HL-60/S4 treated with retinoic acid at 250 ng/mL for 4 days and 3 days (cell line): ENCODE results near the gene MYH7.
"Not testable (repeated sequence)": the region's sequence is repeated elsewhere in the genome, so short reads cannot be mapped to it uniquely, and the experiment has no call there.

Source experiments
- in situ Hi-C: fragments of 300-500 bp; cut with MboI; formaldehyde crosslinking; loops from 2 replicates; pipeline ENCODE4 v1.7.0; 2022; ENCODE audit warnings: low sequenced_read_pairs

MYH7 gene

DNA sequence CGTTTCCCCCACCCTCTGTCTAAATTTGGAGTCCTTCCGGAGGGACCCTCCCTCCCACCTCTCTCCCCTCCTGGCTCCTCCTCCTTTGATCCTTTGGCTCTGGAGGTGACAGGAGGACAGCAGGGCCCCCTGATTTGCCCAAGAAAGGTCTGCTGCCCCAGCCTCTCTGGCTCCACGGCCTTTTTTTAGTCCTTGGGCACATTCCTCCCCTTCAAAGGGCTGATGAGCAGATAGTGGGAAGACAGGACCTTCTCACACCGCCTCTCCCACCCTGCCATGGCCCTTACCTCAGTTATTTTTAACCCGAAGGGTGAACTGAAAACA is 27.2 kb downstream of the MYH7 start:
- in situ Hi-C loops, result no loop called here

DNA sequence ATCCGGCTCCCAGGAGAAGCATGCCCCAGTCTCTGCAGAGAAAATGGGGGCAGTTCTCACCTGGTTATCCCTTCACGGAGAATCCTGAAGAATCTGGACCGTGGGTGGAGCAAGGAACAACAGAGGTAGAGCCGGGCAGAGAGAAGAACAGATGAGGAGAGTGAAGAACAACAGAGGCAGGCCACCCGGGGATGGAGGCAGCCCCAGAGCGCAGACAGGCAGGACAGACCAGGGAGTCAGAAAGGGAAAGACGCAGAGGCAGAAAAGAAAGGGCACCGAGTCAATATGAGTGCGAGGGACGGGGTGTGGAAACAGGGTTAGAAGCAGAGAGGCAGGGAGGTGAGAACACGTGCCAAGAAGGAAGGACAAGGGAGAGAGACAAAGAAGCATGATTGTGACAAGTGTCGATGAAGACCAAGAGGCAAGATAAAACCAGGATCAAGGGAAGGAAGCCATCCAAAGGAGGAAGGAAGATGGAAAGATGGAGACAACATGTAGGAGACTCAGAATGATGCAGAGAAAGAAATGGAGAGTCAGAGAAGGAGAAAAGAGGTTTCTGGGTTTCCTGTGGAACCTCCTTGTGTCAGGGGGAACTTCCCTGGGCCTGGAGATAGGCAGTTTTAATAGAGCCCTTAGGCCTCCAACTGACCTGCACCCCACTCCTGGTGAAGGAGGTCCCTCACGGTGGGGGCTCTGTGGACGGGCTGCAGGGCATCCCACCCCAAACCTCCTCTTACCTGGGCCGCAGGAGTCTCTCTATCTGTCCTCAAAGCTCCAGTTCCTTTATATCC is 27.7 kb downstream of the MYH7 start, which contains the start of gene MYH6:
Gene MYH6 (minus strand): TSS at position 758 of the 791 bp plus-strand sequence. CDS start 1,050 bp downstream, outside the sequence.
- in situ Hi-C loops, result no loop called here

DNA sequence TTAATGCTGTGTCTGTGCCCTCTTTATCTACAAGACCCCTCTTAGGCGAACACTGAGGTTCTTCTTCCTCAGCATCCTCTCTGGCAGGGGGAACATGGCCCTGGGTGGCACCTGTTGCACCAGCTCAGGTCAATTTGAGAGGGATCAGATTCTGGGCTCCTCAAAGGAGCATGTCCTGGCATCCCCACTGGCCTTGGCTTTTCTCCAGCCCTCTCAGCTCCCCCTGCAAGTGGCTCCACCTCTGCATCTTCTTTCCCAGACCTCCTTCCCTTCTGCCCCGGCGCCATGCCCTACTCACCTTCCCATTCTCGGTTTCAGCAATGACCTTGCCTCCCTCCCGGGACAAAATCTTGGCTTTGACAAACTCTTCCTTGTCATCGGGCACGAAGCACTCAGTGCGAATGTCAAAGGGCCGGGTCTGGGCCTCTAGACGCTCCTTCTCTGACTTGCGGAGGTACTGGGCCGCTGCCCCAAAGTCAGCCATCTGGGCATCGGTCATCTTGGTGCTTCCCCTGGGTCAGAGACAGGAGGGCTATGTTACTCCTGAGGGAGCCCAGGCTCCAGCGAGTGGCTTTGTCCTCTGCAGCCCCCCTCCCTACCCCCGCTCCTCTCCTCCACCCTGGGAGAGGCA is 28.6 kb downstream of the MYH7 start:
- in situ Hi-C loops, result no loop called here

DNA sequence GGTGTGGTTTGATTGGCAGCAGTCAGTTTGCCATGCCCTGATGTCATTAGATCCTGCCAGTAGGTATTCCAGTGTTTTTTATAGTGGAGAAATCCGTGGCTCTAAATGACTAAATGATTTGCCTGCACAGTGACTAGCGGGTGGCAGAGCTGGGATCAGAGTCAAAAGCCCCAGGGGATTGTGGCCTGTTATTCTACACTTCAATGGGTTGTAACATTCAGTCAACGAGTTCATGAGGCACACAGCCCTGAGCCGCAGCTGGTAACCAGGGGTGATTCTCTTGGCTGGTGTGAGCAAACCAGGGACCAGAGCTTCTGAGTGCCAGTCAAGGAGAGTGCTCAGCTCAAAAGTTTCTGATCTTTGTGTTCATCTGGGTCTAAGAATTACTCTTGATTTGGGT is 29.2 kb downstream of the MYH7 start:
- in situ Hi-C loops, result no loop called here

DNA sequence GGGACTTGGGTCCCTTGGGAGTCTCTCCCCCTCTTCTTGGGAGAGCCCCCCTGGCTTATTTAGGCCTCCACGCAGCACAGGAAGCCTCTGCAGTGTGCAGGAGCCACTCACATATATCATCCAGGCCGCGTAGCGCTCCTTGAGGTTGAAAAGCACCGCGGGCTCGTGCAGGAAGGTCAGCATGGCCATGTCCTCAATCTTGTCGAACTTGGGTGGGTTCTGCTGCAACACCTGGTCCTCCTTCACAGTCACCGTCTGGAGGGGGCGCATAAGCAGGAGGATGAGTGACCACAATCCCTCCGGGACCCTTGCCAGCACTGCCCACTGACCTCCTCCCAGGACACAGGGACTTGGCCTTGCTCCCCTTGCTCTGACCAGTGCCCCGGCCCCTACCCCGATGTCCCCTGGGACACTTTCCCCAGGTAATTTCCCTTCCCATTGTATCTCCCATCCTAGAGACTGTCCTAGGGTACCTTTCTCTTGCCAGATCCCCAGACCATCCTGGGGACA is 29.9 kb downstream of the MYH7 start:
- in situ Hi-C loops, result no loop called here

DNA sequence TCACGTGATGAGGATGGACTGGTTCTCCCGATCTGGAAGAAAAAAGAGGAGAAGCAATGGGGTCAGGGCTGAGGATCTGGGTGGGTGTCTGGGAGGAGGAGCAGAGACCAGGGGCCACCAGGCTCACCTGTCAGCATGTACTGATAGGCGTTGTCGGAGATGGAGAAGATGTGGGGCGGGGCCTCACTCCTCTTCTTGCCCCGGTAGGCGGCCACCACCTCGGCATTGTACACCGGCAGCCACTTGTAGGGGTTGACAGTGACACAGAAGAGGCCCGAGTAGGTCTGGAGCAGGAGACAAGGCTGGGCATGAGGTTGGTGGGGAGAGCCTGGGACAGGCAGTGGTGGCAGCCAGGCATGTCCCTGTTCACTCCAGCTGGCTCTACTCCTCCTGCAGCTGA is 30.4 kb downstream of the MYH7 start:
- in situ Hi-C loops, result no loop called here

DNA sequence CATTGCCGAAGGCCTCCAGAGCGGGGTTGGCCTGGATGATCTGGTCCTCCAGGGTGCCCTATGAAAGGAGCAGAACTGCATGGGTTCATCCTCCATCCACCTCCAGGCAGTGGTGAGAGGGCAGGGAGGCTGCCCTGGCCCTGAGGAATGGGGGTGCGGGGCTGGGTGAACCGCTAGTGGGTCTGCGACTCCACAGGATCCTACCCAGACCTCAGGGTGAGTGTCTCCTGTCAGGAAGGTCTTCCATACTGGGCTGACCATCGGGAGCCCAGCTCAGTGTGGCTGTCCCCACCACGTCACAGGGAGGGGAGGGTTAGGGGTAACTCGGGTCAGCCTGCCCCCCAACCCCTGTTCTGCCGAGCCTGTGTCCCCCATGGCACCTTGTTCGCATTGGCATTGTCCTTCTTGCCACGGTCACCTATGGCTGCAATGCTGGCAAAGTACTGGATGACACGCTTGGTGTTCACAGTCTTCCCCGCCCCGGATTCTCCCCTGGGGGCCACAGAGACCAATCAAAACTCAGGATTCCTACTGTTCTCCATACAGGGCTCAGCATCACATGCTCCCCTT is 31.0 kb downstream of the MYH7 start:
- in situ Hi-C loops, result no loop called here

DNA sequence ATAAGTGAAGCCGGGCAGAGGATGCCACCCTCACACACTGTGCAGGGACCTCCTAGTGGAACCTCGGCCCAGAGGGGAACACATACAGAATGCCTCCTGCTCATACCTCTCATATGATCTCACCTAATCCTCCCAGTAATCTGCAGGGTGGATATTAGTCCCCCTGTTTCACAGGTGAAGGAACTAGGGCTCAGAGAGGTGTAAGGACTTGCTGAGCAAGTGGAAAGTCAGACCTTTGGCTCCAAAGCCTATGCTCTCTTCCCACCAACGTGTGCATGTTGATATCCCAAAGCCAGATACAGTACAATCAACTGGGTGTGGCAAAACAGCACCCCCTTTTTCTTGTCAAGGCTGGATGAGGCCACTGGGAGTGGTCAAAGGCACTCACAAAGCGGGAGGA is 31.6 kb downstream of the MYH7 start:
- in situ Hi-C loops, result no loop called here

DNA sequence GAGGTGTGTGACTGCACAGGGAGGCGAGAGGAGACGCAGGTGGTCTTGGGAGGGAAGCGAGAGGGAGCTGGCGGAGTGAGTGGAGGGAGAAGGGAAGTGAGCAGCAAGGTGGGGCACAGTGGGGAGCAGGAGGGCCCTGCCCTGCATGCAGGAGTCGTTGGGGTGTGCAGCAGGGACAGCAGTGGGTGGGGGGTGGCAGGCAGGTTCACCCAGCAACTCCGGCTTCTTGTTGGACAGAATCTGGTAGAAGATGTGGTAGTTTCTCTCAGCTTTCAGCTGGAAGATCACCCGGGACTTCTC is 32.4 kb downstream of the MYH7 start:
- in situ Hi-C loops, result no loop called here

DNA sequence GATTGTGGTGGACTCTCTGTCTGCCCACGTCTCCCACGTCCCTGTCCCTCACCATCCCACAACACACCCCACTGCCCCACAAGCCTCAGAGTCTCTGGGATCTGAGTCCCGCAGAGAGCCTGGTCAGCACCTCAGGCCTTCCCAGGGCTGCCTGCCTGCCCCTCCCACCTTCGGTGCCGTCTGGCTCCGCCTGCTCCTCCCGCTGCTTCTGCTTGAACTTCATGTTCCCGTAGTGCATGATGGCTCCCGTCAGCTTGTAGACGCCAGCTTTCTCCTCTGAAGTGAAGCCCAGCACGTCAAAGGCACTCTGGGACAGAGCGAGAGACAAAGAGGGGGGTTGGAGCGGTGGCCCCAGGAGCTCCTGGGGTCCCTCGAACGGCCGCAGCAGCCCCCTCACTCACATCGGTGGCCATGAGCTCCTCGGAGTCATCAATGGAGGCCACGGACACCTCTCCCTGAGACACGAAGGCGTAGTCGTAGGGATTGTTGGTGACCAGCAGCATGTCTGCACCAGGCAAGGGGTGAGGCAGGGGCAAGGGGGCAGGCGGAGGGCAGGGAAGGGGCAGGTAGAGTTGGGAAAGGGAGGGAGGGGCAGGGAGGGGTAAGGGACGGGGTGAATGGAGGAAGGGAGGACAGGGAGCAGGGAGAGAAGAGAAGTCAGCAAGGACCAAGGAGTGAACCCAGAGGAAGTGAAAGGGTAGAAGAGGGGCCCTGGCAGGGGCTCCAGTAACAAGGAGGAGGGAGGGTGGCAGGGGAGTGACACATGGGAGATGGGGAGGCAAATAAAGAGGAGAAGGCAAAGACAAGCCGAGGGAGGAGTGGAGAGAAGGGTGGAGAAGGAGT is 32.9 kb downstream of the MYH7 start:
- in situ Hi-C loops, result no loop called here

DNA sequence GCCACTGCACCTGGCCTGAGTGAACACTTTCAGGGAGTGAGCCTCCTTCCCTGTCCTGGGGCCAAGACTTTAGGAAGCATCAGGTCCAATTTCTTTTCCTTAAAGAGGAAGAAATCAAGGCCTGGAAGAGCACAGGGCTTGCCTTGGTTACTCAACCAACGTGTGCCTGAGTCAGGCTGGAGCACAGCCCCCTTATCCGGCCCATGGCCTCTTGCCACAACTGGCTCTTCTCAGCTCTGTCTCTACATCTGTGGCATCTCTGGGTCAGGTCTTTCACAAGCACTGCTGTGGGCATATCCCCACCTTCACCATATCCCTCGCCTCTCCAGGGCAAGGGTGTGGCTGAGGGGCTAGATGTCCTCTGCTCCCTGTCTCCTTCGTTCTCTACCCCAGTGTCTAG is 34.2 kb downstream of the MYH7 start:
- in situ Hi-C loops, result no loop called here

DNA sequence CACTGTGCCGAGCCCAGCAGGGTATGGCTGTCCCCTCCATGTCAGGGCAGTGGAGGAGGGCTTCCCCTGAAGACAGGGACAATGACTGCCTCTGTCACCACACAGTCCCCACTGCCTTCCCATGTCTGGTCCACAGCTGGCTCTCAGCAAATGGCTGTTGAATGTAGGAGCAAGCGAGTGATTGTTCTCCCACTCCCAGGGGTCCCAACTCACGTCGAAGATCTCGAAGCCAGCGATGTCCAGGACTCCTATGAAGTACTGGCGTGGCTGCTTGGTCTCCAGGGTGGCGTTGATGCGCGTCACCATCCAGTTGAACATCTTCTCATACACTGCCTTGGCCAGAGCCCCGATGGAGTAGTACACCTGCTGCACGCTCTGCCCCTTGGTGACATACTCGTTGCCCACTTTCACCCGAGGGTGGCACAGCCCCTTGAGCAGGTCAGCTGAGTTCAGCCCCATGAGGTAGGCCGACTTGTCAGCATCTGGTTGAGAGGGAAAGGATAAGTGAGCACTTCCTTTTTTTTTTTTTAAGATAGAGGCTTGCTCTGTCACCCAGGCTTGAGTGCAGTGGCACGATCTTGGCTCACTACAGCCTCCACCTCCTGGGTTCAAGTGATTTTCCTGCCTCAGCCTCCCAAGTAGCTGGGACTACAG is 34.8 kb downstream of the MYH7 start:
- in situ Hi-C loops, result not testable (repeated sequence)

DNA sequence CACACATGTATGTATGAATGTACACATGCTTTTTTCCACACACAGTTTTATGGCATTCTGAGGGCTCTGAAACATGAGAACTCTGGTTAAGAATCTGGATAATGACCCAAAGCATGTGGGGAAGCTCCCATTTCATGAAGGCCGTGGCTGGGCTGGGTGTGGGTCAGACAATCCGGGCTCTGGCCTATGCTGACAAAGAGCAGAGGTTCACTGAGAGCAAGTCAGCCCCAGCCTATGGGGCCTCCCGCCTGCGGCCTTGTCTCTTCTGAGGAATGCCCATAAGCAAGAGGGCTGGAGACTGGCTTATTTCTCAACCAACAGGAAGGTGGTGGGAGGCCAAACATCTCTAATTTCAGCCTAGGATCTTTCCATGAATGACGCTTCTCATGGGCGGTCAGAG is 35.9 kb downstream of the MYH7 start:
- in situ Hi-C loops, result no loop called here

DNA sequence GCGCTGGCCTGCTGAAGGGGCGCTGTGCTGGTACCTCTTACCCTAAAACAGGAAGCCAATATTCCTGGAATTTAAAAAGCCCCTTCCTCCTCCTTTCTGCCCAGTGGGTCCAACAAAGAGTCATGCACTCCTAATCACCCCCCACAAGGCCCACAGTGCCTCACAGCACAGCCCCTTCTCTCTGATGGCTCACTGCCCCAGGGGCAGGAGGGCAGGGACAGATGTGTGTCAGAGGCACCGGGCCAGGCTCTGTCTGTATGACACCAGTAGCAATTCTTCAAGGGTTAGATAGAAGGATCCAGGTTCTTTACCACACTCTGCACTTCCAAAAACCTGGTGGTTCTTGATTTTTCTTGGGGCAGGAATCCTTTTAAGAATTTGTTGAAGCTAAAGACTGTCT is 36.3 kb downstream of the MYH7 start:
- in situ Hi-C loops, result no loop called here

DNA sequence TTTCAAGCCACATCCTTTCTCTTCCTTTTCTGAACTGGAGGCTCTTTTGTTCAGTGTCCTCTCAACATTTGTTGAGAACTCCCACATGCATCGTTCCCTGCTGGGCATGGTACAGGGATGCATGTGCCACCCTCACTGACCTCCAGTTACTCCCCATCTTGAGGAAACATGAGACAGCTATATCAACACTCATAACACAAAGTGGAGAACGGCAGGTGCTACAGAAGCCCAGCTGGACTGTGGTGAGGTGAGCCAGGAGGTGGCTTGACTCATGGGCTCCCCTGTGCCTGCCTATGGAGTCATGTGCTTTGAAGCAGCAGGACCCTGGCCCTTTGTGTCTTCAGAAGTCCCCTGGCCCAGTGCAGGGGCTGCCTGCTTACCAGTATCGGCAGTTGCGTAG is 37.1 kb downstream of the MYH7 start:
- in situ Hi-C loops, result no loop called here

DNA sequence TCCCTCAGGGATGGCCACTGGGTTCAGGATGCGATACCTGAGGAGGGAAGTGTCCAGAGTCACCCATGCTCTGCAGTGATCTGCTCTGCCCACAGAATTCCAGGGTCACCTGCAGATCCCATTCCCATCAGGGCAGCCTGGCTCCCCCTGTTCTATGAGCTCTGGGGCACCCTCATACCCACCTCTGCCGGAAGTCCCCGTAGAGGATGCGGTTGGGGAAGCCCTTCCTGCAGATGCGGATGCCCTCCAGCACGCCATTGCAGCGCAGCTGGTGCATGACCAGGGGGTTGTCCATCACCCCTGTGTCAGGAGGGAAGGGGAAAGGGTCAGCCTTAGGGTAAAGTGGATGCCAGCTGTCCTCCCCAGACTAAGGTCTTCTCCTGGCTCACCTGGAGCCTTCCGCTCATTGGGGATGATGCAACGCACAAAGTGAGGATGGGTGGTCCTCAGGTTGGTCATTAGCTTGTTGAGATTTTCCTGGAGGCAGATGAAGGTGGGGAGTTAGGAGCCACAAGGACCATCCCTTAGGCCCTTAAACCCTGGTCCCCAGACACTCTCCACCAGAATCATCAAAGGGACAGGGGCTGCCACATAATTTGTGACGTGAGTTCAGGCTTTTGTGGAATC is 38.6 kb downstream of the MYH7 start:
- in situ Hi-C loops, result no loop called here

DNA sequence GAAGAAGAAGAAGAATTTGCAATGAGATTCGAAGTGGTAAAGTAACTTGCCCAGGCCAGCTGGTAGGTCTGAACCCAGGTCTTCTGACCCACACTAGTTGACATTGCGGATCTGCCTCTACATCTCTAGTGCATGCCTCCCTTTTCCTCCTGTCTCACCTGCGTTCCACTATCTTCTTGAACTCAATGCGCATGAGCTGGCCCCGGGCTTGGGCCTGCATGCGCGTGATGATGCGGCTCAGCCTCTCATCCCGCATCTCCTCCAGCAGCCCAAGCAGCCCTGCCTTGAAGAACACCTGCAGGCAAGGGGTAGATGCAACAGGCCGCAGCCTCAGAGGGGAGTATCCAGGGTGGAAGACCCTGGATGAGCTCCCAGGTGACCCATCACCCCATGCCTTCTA is 39.3 kb downstream of the MYH7 start:
- in situ Hi-C loops, result no loop called here

DNA sequence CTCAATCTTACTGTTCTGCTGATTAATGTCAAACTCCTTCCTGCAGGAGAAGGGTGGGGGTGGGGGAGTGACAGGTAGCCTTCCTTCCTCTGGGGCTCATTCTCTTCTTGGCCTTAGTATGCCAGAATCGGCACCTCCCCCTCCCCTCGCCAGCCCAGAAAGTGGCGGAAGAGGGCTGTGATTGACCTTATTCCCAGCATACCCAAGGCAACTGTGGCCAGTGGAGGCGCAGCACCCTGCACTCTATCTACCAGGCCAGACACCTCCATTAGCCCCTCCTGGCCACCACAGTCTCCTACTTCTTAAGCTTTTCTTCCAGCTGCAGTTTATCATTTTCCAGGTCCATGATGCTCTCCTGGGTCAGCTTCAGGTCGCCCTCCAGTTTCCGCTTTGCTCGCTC is 42.8 kb downstream of the MYH7 start:
- in situ Hi-C loops, result no loop called here

DNA sequence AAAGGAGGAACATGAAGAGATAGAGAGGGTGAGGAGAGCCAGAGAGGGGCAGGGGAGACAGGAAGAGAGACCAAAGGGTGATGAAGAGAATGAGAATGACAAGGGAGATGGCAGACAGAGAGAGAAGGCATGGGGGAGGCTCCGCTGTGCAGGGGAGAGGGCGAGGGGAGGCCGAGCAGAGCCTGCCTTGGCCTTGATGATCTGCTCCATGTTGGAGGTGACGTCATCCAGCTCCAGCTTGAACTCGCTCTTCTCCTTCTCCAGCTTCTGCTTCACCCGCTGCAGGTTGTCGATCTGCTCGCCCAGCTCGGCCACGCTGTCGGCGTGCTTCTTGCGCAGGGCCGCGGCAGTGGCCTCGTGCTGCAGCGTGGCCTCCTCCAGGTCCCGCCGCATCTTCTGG is 45.6 kb downstream of the MYH7 start:
- in situ Hi-C loops, result not testable (repeated sequence)

DNA sequence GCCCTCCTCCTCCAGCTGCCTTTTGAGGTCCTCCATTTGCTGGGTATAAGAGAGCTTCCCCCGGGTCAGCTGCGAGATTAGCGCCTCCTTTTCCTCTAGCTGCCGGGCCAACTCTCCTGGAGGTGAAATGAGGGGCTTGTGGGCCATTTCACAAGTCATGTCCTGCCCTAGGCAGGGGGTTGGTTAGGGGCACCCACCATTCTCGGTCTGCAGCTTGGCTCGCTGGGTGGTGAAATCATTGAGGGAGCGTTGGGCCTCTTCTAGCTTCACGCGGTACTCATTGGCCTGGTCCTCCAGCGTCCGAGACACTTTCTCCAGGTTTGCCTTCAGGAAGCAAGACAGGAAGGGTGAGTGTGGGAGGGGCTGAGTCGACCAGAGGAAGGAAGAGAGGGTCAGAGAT is 46.1 kb downstream of the MYH7 start:
- in situ Hi-C loops, result no loop called here

DNA sequence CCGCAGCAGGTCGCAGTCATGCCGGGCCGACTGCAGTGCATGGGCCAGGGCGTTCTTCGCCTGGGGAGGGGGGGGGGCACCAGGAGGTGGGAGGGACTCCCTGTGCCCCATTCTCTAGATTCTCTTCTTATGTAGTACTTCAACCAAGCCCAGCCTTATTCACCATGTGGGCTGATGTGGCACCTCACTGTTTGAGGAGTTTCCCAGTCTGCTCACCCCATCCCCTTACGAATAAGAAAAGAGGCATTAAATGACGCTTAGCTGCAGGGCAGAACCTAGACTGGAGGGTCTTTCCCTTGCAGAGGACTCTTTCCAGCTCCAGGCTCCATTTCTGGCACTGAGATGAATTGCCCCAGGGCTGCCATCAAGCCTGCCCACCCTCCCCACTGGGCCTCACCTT is 46.5 kb downstream of the MYH7 start:
- in situ Hi-C loops, result no loop called here
